ENCODE results near the gene CELA3A.

Gene CELA3A

DNA sequence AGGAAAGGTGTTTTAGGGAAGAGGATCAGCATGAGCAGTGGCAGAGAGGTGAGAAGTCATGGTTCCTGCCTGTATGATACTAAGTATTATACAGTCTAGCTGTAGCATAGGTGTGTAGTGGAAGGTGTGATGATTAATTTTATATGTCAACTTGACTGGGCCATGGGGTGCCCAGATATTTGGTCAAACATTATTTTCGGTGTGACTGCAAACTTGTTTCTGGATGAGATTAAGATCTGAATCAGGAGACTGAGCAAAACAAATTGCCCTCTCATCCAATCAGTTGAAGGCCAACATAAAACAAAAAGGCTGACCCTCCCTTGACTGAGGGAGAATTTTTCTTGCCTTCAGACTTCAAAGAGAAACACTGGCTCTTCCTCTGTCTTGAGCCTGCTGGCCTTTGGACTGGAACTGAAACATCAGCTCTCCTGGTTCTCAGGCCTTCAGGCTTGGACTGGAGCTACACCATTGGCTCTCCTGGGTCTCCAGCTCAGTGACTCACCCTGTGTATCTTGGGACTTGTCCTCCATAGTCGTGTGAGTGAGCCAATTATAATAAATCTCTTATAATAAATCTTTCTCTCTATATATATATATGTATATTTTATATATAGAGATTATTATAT is 44.3 kb downstream of the CELA3A start:
- H3K4me2 ChIP-seq (ENCODE audit: insufficient read depth, low read length): no peak overlapping the region
- no peak overlapping the region for H2AFZ ChIP-seq (ENCODE audit: low read depth, low read length)
- TF ChIP-seq EZH2 (IDR thresholded peaks at IDR 0.05; ENCODE audit: borderline replicate concordance, low read depth, low read length, severe bottlenecking): no peak
- no peak for DNase-seq
- H3K27ac ChIP-seq (ENCODE audit: low read length): no peak overlapping the region
- H3K4me1 ChIP-seq (ENCODE audit: insufficient read depth, low read length): no peaks in the 10 kb centered on the region
- no peak overlapping the region for H3K9ac ChIP-seq (ENCODE audit: low read depth, low read length)
- no peaks in the 10 kb centered on the region for H3K36me3 ChIP-seq (ENCODE audit: insufficient read depth, low read length)
- H3K9me3 ChIP-seq (ENCODE audit: insufficient read depth, low read length, severe bottlenecking): no peaks in the 10 kb centered on the region
- no peak for ATAC-seq (ENCODE audit: insufficient read depth, low read depth)
- H3K4me3 ChIP-seq (ENCODE audit: low read depth in 1 of 2, low read length in 2 of 2): no peak overlapping the region
- H3K79me2 ChIP-seq (ENCODE audit: insufficient read depth, low read length): no peaks in the 10 kb centered on the region
- H4K20me1 ChIP-seq (ENCODE audit: insufficient read depth, low read length): no peaks in the 10 kb centered on the region
- no peaks in the 10 kb centered on the region for H3K27me3 ChIP-seq (ENCODE audit: insufficient read depth, low read length, poor library complexity)

DNA sequence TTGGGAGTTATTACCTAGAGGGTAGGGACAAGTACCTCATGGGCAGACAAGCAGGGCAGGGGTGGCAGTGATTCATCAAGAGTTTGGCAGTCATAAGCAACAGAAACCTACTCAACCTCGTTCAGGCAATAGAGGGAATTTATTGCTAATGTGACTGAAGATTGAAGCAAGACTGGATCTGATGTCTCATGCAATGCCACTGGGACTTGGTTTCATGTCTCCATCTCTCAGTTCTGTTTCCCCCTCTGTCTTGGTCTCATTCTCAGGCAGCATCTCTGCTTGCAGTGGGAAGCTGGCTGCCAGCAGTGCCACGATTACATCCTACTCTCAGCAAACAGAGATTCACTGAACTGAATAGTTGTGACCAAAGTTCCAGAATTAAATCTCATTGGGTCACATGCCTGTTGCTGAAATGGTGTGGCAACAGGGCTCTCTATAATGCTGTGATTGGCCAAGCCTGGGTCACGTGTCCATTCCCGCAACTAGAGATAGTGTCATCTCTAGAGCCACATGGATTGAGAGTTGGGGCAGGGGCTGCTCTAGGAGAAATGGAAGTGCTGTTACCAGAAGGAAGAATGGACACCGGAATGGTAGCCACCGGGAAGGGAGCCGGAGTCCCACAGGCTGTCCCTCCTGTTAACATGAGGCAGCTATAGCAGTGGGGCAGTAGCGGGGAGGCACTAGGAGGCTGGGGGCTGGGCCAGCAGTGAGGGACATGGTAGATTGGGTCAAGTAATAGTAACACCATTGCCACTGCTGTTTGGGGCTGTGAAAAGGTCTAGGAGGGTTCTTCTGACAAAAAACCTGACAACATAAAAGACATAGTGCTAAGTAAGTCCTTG is 47.1 kb downstream of the CELA3A start:
- Histone ChIP-seq H3K4me1 (ENCODE audit: insufficient read depth, low read length) (peaks cover 8% of the 10 kb centered on the region), H3K9me3 (ENCODE audit: insufficient read depth, low read length, severe bottlenecking) (no peaks in the 10 kb centered on the region), H3K4me3 (ENCODE audit: low read depth in 1 of 2, low read length in 2 of 2) (no peak overlapping the region), H3K4me2 (ENCODE audit: insufficient read depth, low read length) (no peak overlapping the region), H3K27me3 (ENCODE audit: insufficient read depth, low read length, poor library complexity) (no peaks in the 10 kb centered on the region), H3K36me3 (ENCODE audit: insufficient read depth, low read length) (no peaks in the 10 kb centered on the region; the same call in 1 of the 2 replicates), H2AFZ (ENCODE audit: low read depth, low read length) (no peak overlapping the region), H3K79me2 (ENCODE audit: insufficient read depth, low read length) (peaks cover 16% of the 10 kb centered on the region), H3K9ac (ENCODE audit: low read depth, low read length) (no peak overlapping the region), H4K20me1 (ENCODE audit: insufficient read depth, low read length) (peaks cover 4% of the 10 kb centered on the region), H3K27ac (ENCODE audit: low read length) (no peak overlapping the region)
- TF ChIP-seq EZH2 (IDR thresholded peaks at IDR 0.05; ENCODE audit: borderline replicate concordance, low read depth, low read length, severe bottlenecking): no peak
- TF ChIP-seq, protein P1, sequence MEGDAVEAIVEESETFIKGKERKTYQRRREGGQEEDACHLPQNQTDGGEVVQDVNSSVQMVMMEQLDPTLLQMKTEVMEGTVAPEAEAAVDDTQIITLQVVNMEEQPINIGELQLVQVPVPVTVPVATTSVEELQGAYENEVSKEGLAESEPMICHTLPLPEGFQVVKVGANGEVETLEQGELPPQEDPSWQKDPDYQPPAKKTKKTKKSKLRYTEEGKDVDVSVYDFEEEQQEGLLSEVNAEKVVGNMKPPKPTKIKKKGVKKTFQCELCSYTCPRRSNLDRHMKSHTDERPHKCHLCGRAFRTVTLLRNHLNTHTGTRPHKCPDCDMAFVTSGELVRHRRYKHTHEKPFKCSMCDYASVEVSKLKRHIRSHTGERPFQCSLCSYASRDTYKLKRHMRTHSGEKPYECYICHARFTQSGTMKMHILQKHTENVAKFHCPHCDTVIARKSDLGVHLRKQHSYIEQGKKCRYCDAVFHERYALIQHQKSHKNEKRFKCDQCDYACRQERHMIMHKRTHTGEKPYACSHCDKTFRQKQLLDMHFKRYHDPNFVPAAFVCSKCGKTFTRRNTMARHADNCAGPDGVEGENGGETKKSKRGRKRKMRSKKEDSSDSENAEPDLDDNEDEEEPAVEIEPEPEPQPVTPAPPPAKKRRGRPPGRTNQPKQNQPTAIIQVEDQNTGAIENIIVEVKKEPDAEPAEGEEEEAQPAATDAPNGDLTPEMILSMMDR (IDR thresholded peaks at IDR 0.05; ENCODE audit: borderline replicate concordance, extremely low read depth, low read length, poor library complexity, severe bottlenecking): no peak
- DNase-seq: no peak
- no peak for ATAC-seq (ENCODE audit: insufficient read depth, low read depth)

DNA sequence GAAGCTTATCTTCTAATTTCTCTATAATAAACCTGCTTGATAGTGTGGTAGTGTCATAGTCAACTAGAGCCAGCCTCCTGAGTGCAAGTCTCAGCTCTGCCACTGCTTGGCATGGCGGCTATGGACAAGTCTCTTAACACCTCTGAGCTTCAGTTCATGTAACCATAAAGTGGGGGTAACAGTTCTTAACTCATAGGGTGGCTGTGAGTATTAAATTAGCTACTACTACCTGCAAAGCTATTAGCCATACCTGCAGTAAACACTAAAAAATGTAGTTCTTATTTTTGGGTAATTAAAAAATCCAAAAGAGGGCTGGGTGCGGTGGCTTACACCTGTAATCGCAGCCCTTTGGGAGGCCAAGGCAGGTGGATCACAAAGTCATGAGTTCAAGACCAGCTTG is 48.9 kb downstream of the CELA3A start:
- no peak for TF ChIP-seq EZH2 (IDR thresholded peaks at IDR 0.05; ENCODE audit: borderline replicate concordance, low read depth, low read length, severe bottlenecking)
- TF ChIP-seq, protein P1 (IDR thresholded peaks at IDR 0.05; ENCODE audit: borderline replicate concordance, extremely low read depth, low read length, poor library complexity, severe bottlenecking): no peak
- no peak overlapping the region for H3K27ac ChIP-seq (ENCODE audit: low read length)
- no peak overlapping the region for H3K4me2 ChIP-seq (ENCODE audit: insufficient read depth, low read length)
- H3K9me3 ChIP-seq (ENCODE audit: insufficient read depth, low read length, severe bottlenecking): no peaks in the 10 kb centered on the region
- H3K27me3 ChIP-seq (ENCODE audit: insufficient read depth, low read length, poor library complexity): no peaks in the 10 kb centered on the region
- ATAC-seq (ENCODE audit: insufficient read depth, low read depth) (no peak), DNase-seq (no peak)
- H2AFZ ChIP-seq (ENCODE audit: low read depth, low read length): no peak overlapping the region
- H3K79me2 ChIP-seq (ENCODE audit: insufficient read depth, low read length): peaks cover 32% of the 10 kb centered on the region
- H3K4me1 ChIP-seq (ENCODE audit: insufficient read depth, low read length): peaks cover 23% of the 10 kb centered on the region
- H3K4me3 ChIP-seq (ENCODE audit: low read depth in 1 of 2, low read length in 2 of 2): no peak overlapping the region
- no peak overlapping the region for H3K9ac ChIP-seq (ENCODE audit: low read depth, low read length)
- peaks cover 3% of the 10 kb centered on the region; the same call in 1 of the 2 replicates for H3K36me3 ChIP-seq (ENCODE audit: insufficient read depth, low read length)
- H4K20me1 ChIP-seq (ENCODE audit: insufficient read depth, low read length): peaks cover 18% of the 10 kb centered on the region

DNA sequence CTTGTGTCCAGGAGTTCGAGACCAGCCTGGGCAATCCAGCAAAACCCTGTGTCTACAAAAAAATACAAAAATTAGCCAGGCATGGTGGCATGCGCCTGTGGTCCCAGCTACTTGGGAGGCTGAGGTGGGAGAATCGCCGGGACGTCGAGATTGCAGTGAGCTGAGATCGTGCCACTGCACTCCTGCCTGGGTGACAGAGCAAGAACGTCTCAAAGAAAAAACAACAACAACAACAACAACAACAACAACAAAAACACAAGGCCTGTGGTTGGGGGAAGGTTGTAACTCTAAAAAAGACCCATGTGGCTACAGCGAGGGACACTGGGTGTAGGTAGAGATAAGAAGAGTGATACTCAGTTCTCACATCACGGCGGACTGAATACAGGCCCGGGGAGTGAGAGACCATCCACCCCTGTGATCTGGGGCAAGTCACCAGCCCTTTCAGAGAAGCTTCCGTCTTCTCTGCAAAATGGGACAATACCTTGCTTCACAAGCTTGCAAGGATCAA is 50.2 kb downstream of the CELA3A start:
- no peaks in the 10 kb centered on the region for H3K27me3 ChIP-seq (ENCODE audit: insufficient read depth, low read length, poor library complexity)
- peak overlapping the region; percentile 94 for H3K9ac ChIP-seq (ENCODE audit: low read depth, low read length)
- TF ChIP-seq, protein P1 (IDR thresholded peaks at IDR 0.05; ENCODE audit: borderline replicate concordance, extremely low read depth, low read length, poor library complexity, severe bottlenecking): no peak
- no peak for TF ChIP-seq EZH2 (IDR thresholded peaks at IDR 0.05; ENCODE audit: borderline replicate concordance, low read depth, low read length, severe bottlenecking)
- peaks cover 45% of the 10 kb centered on the region for H3K79me2 ChIP-seq (ENCODE audit: insufficient read depth, low read length)
- peak overlapping the region in 1 of 2 experiments; percentile 85; a peak in 2 of 4 replicates for H3K4me3 ChIP-seq (ENCODE audit: low read depth in 1 of 2, low read length in 2 of 2)
- peaks cover 32% of the 10 kb centered on the region for H4K20me1 ChIP-seq (ENCODE audit: insufficient read depth, low read length)
- H3K36me3 ChIP-seq (ENCODE audit: insufficient read depth, low read length): peaks cover 14% of the 10 kb centered on the region
- peak overlapping the region; percentile 93 for H3K27ac ChIP-seq (ENCODE audit: low read length)
- peak overlapping the region; percentile 75 for H3K4me2 ChIP-seq (ENCODE audit: insufficient read depth, low read length)
- peaks cover 32% of the 10 kb centered on the region for H3K4me1 ChIP-seq (ENCODE audit: insufficient read depth, low read length)
- no peaks in the 10 kb centered on the region for H3K9me3 ChIP-seq (ENCODE audit: insufficient read depth, low read length, severe bottlenecking)
- DNase-seq (no peak), ATAC-seq (ENCODE audit: insufficient read depth, low read depth) (no peak)
- peak overlapping the region; percentile 98 for H2AFZ ChIP-seq (ENCODE audit: low read depth, low read length)
